DMS153 treated with DMSO at 0.1 percent for 48 hours (cell line): ENCODE measurements around the gene SNAP47.

Experiments
- DNase-seq: peaks from one replicate; lab custom pipeline; 2025; ENCODE audit not compliant: unreplicated experiment; lab: John Stamatoyannopoulos, UW

Gene SNAP47

DNA sequence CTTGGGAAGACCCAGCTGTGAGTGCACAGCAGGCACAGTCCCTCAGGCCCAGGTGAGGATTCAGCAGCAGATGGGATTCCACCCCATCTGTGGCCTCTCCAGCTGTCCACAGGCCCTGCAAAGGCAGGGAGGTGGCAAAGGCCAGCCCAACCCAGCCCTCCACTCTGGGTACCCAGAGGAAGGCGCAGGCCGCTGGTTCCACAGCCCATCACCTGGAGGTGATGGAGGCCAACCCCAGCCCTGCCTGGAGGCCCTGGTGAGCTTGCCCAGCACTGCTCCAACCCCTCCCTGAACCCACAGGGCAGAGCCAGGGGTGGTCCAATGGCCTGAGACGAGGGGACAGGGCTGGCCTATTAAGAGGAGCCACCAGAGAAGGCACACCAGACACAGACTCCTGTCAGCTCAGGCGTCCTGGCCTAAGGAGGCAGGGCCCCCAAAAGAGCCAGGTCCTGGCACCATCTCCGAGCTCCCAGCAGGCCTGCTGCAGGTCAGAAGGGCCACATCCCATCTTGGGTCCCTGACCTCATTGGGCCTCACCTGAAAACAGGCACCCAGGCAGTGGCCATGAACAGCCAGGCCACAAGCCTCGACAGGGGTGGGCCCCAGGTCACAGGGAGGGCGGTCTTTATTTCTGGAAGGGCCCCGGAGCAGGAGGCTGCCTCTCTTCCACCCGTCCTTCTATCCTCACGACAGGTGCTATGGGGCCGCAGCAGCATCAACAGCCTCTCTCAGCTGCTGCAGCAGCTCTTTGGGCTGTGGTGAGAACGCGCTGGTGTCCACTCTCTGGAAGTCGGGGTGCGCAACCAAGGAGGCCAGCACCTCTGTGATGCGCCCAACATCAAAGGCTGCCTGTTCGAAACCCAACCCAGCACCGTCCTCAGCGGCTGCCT, 3.3 kb upstream of the SNAP47 start:
- no peak for DNase-seq

DNA sequence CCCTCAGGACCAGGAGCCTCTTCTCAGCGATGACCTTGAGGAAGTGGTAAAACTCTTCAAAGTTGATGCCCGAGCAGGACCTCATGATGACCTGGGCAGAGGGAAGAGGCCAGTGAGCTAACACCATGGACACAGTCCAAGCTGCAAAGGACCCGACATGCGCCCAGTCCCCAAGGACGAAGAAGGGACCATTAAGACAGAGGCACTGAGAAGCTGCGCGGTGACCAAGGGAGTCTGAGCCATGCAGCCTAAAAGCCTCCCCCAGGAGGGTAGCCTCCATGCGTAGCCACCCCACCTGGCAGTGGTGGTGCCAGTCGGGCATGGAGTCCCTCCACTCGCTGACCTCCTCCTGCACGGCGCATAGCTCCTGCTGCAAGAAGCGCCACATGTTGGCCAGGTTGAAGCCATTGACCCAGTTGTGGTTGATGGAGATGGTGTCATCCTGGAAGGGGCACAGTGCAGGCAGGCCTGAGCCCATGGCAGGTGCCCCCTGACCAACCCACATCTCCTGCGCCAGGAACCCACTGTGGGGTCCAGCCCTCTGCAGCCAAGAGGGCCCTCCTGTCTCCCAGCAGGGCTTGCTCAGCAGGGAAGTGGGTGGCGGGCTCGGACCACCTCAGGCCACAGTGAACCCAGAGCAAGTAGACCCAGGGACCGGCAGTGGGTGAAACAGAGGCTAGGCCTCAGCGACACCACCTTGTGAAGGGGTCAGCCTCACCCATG, 2.5 kb upstream of the SNAP47 start:
- DNase-seq, result no peak

DNA sequence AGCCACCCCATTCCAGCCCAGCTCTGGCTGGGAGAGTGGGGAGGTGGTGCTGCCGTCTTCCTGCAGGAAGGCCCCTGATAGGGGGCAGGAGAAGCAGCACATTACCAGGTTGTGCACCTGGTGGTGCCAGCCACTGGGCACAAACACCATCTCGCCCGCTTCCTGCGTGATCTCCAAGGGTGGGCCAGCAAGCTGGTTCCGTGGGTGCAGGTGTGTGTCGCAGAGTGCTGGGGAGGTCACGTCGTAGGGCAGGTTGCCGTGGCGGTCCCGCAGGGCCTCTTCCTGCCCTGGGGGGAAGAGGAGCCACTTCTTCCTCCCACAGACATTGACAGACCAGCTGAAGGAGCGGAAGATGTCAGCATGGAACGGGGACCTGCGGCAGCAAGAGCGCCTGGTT, 1.9 kb upstream of the SNAP47 start:
- no peak for DNase-seq

DNA sequence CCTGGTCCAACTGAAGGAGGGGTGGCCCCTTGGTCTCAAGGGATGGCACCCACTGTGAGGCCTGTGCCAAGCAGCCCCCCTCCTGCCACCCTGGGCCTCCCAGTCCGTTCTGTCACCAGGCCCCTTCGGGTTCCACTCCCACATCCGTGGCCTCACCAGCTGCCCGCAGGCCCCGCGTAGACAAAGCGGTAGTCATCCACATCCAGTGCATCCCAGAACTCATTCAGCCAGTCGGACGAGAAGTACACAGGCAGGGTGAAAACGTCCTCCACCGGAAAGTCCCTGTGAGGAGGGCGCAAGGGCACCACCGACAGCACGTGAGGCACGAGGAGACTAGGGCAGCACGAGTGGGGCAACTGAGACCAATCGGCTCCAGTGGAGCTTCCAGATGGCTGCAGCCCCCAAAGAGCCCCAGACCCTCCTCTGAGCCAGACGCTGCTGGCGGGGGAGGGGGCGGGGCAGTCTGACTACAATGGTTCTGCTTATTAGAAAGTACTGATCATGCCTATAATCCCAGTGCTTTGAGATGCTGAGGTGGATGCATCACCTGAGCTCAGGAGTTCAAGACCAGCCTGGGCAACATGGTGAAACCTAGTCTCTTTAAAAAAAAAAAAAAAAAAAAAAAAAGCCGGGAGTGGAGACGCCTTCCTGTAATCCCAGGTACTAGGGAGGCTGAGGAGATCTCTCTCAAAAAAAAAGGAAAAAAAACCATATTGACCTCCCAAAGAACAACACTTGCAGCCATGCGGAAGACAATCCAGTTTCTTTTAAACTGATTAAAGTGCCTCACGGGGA, 1.3 kb upstream of the SNAP47 start:
- no peak for DNase-seq

DNA sequence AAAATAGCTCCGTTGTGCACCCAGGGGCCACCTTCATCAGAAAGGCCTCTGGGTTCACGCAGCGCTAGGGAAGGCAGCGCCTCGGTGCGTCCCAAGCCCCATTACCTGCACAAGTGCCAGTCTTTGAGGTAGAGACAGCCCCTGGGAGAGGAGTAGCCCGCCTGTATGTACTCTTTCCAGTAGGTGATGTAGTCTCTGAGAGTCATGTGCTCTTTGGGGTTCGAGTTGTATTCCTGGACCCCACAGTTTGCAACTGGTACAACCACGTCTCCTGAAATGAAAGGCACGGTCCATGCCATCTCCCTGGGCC, 734 bp upstream of the SNAP47 start:
- DNase-seq, result no peak

DNA sequence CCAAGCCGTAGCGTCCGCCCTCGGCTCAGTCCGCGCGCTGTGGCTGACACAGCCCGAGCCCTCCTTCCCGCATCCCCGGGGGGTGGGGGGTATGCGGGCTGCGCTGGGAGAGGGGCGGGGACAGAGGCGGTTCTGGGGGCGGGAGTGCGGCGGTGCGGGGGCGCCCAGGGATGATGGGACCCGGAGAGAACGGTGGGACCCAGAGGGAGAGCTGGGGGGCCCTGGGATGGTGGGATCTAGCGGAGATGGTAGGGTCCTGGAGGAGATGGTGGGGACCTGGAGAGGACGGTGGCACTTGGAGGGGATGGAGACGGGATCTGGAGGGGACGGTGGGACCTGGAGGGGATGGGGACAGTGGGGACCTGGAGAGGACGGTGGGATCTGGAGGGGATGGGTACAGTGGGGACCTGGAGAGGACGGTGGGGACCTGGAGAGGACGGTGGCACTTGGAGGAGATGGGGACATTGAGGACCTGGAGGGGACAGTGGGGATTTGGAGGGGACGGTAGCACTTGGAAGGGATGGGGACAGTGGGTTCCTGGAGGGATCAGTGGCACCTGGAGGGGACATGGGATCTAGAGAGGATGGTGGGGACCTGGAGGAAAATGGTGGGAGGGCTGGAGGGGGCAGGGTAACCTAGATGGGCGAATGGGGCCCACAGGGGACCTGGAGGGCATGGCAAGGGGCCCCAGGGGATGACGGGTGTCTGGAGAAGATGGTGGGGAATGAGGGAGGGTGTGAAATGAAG, 477 bp downstream of the SNAP47 start:
- no peak for DNase-seq

DNA sequence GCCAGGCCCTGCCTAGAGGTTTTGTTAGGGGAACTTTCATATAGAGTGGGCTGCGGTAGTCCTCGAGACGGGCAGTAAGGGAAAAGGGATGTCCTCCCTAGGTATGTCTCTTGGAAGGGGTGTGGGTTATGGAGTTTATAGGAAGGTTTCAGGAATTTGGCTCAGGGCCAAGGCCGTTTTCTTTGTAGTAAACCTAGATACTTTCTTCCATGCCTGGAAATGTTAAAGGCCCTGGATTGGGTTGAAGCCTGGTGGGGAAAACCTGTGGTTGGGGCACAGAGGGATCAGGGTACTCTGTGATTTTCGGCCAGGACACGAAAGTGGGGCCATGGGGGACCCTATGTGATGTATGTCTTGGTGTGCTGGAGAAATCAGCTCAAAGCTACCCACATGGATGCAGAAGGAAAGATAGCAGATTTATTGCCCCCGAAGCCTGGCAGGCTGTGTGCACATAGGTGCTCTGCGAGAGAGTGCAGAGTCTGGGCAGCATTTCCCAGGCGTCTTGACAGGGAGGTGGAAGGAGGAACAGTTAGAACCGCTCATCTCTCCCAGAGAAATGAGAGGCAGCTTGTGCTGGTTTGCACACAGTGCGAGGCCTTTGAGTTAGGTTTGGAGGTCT, 1.7 kb downstream of the SNAP47 start:
- DNase-seq, result no peak

DNA sequence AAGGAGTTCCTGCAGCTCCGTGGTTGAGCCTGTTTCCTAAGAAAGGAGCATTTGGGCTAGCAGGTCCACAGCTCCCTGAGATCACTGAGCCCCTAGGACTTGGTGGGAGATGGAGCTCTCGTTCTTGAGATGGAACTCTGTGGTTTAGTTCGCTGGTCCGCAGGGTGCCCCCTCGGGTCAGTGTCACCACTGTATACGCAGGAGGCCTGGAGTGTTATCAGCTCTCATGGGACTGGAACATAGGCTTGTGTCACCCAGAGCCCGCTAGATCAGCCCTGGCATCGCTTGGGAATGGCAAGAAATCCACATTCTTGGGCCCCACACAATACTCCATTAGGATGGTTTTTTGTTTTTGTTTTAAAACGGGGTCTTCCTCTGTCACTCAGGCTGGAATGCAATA, 3.6 kb downstream of the SNAP47 start:
- DNase-seq, result no peak

DNA sequence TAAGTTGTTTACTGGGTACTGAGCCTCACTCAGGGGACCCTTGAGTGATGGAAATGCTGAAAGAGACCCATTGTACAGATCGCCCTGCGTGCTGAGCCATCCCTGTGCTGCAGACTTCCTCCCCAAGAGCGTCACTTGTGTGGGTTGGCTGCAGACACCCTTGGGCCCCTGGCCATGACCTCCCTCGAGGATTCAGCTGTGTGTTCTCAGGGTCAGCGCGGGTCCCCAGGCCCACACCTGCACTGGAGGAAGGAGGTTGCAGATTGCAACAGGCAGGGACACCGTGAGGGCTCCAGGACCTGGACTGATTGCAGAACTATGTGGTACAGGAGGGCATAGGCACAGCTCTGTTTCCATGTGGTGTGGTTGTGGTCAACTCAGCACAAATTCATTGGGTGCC, 4.4 kb downstream of the SNAP47 start:
- DNase-seq, result no peak

DNA sequence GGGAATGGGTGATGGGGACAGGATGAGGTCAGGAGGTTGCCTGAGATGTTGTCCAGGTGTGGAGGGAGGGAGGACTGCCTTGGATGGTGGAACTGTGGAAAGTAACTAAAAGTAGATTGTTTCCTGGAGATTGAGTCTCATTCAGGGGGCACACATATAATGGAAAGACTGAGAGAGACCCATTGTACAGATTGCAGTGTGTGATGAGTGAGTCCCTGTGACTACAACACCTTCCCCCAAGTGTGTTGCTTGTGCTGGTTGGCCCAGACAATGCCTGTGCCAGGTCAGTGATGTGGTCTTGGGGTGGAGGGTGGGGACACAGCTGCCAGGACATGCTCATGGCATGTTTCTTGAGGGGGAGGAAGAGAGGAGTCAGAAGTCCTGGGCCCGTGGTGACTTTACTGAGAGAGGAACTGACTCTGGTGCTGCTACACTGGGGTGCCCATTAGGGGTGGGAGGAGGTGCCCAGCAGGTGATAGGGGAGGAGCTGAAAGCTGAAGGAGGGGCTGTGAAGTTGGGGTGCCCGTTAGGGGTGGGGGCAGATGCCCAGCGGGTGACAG, 5.2 kb downstream of the SNAP47 start:
- DNase-seq, result no peak

DNA sequence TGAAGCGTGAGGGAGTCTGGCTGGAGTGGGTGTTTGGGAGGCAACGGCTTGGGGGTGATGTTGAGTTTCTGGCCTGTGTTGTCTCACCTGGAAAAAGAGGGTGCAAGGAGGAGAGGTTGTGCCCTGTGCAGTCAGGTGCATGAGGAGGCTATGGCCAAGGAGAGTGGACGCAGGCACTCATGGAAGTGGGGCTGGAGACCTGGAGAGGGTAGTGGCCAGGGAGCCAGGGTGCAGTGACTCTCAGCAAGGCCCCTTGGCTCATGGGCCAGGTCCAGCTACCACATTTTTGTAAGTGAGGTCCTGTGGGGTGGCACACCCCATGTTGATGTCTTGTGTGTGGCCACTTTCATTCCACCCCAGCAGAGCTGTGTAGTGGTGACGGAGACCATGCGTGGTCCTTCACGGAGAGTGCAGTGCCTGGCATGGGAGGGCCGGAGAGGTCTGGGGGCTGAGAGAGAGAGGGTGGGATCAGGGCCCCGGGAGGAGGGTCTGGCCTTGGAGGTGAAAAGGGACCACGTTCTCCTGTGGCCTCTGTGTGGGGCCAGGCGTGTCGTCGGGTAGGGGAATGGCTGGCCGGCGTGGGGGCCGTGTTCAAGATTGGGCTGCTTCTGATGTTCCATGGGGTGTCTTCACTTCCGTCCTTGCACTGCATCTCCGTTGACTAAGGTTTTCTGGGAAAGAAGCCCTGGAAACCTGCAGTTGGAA, 6.1 kb downstream of the SNAP47 start:
- DNase-seq, result no peak

DNA sequence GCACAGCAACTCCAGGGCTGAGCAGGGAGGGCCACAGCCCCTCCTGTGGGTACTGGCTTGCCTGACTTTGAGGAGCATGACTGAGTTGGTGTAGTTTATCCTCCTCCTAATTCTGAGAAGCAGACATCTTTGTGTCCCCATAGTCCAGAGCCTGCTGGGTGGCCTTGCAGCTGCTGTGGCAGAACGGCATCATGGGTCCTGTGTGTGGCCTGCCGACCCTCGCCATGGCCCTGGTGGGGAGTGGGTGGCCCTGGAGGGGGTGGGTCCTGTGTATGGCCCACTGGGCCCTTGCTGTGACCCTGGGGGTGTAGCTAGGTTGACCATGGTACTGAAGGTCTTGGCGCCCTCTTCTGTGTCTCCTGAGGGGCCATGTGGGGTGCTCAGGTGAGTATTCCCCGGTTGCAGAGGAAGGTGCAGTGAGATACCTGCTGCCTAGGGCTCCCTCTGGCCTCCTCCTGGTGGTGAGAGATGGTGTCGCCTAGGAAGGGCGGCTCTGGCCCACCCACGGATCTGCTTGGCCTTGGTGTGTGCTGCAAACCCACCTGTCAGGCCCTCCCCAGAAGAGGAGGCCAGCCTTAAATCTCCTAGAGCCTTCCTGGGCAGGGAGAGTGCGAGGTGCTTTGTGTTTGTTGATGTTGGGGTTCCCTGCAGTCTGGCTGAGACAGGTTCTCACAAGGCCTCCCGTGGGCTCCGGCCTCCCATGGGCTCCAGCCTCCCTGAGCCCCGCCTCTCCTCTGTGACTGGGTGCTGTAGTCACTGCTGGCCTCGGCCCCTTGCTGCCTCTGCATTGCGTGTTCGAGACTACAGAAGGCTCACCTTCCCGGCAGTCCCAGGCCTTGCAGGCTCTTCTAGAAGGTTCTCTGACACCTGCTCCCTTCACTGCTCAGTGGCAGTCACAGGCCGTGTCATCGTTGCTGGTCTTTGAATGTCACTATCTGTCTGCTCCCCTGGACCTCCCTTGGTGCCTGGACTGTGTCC, 7.8 kb downstream of the SNAP47 start:
- DNase-seq, result no peak

DNA sequence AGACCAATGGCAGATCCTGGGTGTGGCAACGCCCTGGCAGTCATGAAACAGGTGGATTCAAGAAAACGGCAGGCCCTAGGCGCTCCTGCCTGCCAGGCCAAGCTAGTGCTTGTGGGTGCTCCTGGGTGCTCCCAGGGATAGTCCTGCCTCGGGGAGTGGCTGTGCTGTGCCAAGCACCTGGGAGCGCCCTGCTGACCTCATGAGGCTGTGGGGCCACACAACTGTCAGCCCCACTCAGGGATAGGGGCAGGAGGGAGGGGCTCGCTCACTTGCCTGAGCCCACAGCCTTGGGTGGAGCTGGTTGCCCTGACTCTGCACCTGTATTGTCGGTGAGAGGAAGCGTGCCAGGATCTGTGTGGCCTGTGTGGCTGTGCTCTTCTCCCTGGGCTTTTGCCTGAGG, 9.4 kb downstream of the SNAP47 start:
- DNase-seq, result no peak

DNA sequence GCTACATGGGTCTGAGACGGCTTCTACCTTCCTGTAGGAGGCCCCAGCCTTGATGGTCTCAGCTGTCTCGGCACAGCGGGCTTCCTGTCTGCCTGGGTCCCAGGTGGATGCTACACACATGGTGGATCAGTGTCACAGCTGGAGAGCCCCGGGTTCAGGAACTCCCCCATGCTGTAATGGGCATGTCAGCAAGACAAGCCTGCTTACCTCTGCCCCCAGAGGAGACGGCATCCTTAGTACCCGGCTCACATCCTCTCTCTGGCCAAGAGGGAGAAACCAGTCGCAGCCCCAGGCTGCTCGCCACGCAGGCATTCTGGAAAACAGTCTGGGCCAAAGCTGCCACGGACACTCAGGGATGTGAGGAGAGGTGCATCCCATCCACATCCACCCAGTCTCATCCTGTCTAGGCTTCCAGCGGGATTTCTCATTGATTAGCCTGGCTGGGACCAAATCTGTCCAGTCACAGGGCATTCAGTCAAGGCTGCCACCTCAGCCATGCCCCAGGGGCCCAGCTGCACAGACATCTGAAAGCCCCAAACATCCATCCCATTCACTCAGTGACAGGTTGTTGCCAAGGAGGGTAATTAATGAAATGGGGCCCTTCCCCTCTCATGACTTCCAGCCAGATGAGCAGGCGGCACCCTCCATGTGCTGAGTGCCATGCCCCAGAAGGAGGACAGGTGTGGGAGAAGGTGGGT, 10.5 kb downstream of the SNAP47 start:
- DNase-seq, result no peak

DNA sequence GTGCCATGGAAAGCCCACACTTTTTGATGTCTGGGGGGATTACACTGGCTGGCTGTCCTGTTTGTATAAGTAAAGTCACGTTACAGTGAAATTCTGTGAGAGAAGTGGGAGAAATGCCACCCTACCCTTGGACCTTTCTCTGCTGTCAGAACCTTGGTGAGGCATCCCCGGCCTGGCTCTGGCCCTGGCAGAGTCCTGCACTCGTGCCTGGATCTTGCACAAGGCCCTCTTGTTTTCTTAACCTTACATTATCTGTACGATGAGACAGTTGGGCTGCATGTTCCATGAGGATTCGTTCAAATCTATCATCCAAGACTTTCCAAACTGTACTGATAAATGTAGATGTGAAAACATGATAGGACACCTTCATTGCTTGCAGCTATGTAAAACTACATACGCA, 11.4 kb downstream of the SNAP47 start:
- no peak for DNase-seq

DNA sequence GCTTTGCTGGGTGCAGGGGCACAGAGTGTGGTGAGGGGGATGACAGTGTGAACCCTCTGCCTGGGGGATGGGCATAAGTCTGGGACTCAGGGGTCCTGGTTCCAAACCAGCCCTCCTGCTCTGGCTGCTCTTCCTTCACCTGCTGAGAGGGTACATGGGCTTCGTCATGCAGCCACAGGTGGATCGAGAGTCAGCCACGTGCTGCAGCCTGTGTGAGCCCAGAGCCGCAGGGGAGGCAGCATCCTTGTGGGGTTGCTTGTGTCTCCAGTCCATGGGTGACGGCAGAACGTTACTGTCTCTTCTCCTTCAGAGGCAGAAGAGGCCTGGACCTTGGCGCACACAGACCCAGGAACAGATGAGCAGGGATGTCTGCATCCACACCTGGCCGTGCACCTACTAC, 12.1 kb downstream of the SNAP47 start:
- no peak for DNase-seq

DNA sequence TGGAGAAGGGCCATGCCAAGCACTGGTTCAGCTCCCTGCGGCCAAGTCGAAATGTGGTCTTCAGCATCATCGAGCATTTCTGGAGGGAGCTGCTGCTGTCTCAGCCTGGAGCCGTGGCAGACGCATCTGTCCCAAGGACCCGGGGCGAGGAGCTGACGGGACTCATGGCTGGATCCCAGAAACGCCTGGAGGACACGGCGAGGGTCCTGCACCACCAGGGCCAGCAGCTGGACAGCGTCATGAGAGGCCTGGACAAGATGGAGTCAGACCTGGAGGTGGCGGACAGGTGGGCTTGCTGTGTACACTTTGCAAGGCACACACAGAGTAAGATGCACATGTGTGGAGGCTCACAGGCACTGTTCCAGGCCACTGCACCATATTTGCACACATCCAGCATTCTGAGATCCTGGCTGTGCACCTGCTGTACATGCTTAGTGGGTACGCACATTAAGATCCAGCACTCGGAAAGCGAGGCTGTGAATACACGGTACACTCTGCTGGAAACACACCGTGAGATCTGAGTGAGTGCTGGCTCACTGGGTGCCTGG, 12.8 kb downstream of the SNAP47 start:
- no peak for DNase-seq
